ENCODE data around the gene PUM1.

Gene PUM1

DNA sequence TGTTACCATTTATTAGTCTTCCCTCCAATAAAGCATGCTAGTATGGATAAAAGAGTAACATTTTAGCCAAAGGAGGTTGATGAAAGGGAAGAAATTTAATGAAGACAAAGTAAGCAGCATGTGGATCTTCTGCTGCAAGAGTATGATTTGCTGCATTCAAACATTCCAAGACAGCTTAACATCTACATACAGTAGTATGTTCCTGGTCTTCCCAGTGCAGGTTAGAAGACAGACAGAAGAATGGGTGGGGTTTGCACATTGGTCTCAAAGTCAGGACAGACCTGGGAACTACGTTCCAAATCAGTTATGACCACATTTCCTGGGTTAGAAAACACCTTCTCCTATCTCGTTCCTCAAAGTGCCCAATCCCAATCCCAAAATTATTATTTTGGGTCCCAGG, 43.3 kb downstream of the PUM1 start:
- TF ChIP-seq, protein P1, sequence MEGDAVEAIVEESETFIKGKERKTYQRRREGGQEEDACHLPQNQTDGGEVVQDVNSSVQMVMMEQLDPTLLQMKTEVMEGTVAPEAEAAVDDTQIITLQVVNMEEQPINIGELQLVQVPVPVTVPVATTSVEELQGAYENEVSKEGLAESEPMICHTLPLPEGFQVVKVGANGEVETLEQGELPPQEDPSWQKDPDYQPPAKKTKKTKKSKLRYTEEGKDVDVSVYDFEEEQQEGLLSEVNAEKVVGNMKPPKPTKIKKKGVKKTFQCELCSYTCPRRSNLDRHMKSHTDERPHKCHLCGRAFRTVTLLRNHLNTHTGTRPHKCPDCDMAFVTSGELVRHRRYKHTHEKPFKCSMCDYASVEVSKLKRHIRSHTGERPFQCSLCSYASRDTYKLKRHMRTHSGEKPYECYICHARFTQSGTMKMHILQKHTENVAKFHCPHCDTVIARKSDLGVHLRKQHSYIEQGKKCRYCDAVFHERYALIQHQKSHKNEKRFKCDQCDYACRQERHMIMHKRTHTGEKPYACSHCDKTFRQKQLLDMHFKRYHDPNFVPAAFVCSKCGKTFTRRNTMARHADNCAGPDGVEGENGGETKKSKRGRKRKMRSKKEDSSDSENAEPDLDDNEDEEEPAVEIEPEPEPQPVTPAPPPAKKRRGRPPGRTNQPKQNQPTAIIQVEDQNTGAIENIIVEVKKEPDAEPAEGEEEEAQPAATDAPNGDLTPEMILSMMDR (IDR thresholded peaks at IDR 0.05; ENCODE audit: insufficient read depth, missing control alignments) = no peak
- FAIRE-seq (no peak), DNase-seq (ENCODE audit: insufficient read length, low spot score) (no peak)

- TF ChIP-seq, protein P1 (IDR thresholded peaks at IDR 0.05; ENCODE audit: insufficient read depth, missing control alignments) = no peak
- DNase-seq (ENCODE audit: insufficient read length, low spot score) = no peak
- FAIRE-seq = peak; percentile 11
Observed at GRCh38 chr1:31020007-31020790, 45.3 kb downstream of the PUM1 start.

- no peak for FAIRE-seq
- no peak for DNase-seq (ENCODE audit: insufficient read length, low spot score)
- TF ChIP-seq, protein P1 (IDR thresholded peaks at IDR 0.05; ENCODE audit: insufficient read depth, missing control alignments) = no peak
Observed at GRCh38 chr1:31019401-31019800, 46.1 kb downstream of the PUM1 start.

DNA sequence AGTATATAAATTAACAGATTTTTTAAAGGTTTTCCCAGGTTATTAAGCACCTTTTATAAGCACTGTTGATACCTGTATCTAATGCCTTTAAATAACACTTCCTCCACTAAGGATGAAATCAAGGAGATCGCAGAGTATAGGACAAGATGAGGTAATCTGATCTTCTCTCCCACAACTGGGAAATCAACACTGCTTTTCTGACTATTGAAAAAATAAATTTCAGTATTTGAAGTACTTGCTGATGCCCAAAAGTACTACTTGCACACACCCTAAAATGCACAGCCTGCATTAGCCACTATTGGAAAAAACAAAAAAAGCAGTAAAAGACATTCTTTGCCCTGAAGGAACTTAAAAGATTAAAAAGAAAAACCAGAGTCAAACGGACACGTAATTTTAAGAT, 48.6 kb downstream of the PUM1 start:
- TF ChIP-seq, protein P1 (IDR thresholded peaks at IDR 0.05; ENCODE audit: insufficient read depth, missing control alignments) = no peak
- no peak for FAIRE-seq
- no peak for DNase-seq (ENCODE audit: insufficient read length, low spot score)

DNA sequence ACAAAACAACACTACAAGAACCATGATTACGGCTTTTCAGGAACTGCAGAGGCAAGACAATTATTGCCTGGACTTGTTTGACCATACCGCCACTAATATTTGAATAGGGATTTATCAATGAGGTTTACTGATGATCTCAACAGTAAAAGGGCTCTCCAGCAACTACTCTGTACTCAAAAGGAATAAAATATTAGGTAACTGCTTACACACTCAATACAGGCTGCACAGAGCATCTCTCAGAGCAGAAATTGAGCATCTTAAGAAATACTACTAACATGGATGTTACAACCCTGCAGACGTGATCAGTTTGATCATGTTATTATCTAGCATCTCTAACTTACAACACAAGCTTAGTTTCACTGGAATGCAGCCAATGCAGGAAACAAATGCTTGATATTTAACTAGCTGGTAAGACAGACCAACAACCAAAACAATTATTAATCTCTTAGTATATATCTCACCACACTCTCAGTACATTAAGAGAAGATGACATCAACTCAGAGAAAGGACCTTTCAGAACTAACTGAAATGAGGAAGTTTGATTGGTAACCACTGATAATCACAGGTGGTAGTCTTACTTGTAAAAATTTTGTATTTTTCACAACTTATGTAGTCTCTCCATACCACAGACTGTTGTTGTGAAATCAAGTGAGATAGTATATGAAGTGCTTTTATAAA, 52.2 kb downstream of the PUM1 start:
- FAIRE-seq (peak; percentile 21), DNase-seq (ENCODE audit: insufficient read length, low spot score) (no peak)
- TF ChIP-seq, protein P1 (IDR thresholded peaks at IDR 0.05; ENCODE audit: insufficient read depth, missing control alignments) = no peak

GRCh38 chr1:31012210-31012924, 53.1 kb downstream of the PUM1 start:
- TF ChIP-seq, protein P1 (IDR thresholded peaks at IDR 0.05; ENCODE audit: insufficient read depth, missing control alignments) = no peak
- FAIRE-seq (no peak), DNase-seq (ENCODE audit: insufficient read length, low spot score) (no peak)

All from D721Med (cell line).